Natural killer cell (primary cell): Measurements from ENCODE around the gene SNAPIN. TPM values are rescaled to one million over a fixed set of nuclear protein-coding genes. Genes with fewer than 3 reads are reported as not detected.

Source experiments
- ATAC-seq, 3 donors: fragments of 150-1000 bp in 2 of 3; fragments of 200-7000 bp in 1 of 3; cut with Tn5 transposase; 1 replicate in 1 of 3; 2 replicates in 2 of 3; pipeline ENCODE4 v1.10.0; 2021; ENCODE audit warnings: mild to moderate bottlenecking in 2 of 3, moderate library complexity in 2 of 3
- DNase-seq, 2 donors: peaks; one replicate each; pipeline versions ENCODE4 v3.0.0 to v3.0.0-alpha.2; 2013 to 2021; ENCODE audit warnings: mixed read lengths in 1 of 2
- H3K27ac ChIP-seq: one replicate; pipeline ENCODE4 v1.5.1; 2013; ENCODE audit warnings: mild to moderate bottlenecking, low read length
- H3K27me3 ChIP-seq: one replicate; pipeline ENCODE4 v1.6.1; 2013; ENCODE audit warnings: low read length; ENCODE audit not compliant: control insufficient read depth, insufficient read depth
- H3K36me3 ChIP-seq: one replicate; pipeline ENCODE4 v1.6.1; 2013; ENCODE audit warnings: low read length; ENCODE audit not compliant: control insufficient read depth, insufficient read depth
- H3K4me1 ChIP-seq: one replicate; pipeline ENCODE4 v1.6.1; 2013; ENCODE audit warnings: low read length; ENCODE audit not compliant: control insufficient read depth, insufficient read depth
- H3K4me3 ChIP-seq: one replicate; pipeline ENCODE4 v1.5.1; 2013; ENCODE audit warnings: low read length
- H3K9me3 ChIP-seq: one replicate; pipeline ENCODE4 v1.6.1; 2013; ENCODE audit warnings: low read length; ENCODE audit not compliant: control insufficient read depth, insufficient read depth
- H3K27ac Mint-ChIP-seq, 2 donors: one replicate each; pipeline ENCODE4 v1.8.0; 2022; ENCODE audit warnings: mild to moderate bottlenecking in 2 of 2, mixed read lengths in 2 of 2, moderate library complexity in 1 of 2
- H3K27me3 Mint-ChIP-seq, 2 donors: one replicate each; pipeline ENCODE4 v1.8.0; 2022; ENCODE audit warnings: low read depth in 2 of 2, mixed read lengths in 2 of 2
- H3K36me3 Mint-ChIP-seq: one replicate; pipeline ENCODE4 v1.8.0; 2022; ENCODE audit warnings: mixed read lengths
- H3K4me1 Mint-ChIP-seq, 2 donors: one replicate each; pipeline ENCODE4 v1.8.0; 2022; ENCODE audit warnings: mixed read lengths in 2 of 2
- H3K4me3 Mint-ChIP-seq: one replicate; pipeline ENCODE4 v1.8.0; 2022; ENCODE audit warnings: mild to moderate bottlenecking, moderate library complexity, mixed read lengths
- H3K9me3 Mint-ChIP-seq, 2 donors: one replicate each; pipeline ENCODE4 v1.8.0; 2022; ENCODE audit warnings: mixed read lengths in 2 of 2
- WGBS: methylation state at CpG from one replicate; pipeline ENCODE4 v1.1.7; 2013; ENCODE audit warnings: missing lambda C conversion rate; ENCODE audit not compliant: insufficient coverage; 5-methylcytosine and 5-hydroxymethylcytosine counted together
- intact Hi-C: fragments of 100-400 bp; cut with micrococcal nuclease; formaldehyde crosslinking; loops from one replicate; pipeline ENCODE4 v1.14.2; 2022
- total RNA-seq, 4 donors: library from RNA; stranded (reverse); fragments of 120-200 nt in 1 of 4; gene quantifications; one replicate each; pipeline versions ENCODE4 v1.2.3 to v1.2.4, GENCODE V29; 2013 to 2022
- TF ChIP-seq, protein P1 (sequence below): fragments of 200-600 bp; IDR thresholded peaks from one replicate; pipeline ENCODE4 v1.8.0; 2022; ENCODE audit warnings: antibody characterized with exemption

Gene SNAPIN
- total RNA-seq, 3 donors from 2014 or later (not counting 1 experiment from before 2014, with no cell fraction given) = 21.0 to 25.5 (median 23.5) TPM

DNA sequence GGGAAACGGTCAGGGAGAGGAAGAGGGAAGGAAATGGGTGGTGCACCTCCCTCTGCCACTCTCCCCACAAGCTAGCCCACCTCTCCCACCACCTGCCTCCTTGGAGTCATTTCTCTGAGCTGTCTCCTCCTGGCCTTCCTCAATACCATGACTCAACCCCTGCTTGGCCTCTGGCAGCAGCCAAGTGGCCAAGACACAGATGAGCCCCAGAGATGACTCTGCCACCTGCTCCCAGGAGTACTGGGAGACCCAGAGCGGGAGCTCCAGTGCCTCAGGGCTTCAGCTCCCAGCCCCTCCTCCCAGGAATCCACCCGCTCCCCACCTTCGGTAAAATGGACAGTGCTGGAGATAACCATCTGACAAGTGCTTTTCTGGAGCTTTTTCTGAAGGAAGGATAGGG lies 48.2 kb upstream of the SNAPIN start:
- peaks cover 3% of the 10 kb centered on the region for H3K4me1 ChIP-seq
- H3K27me3 ChIP-seq = no peaks in the 10 kb centered on the region
- H3K27ac Mint-ChIP-seq = no peak overlapping the region
- intact Hi-C loops = no loop called here
- H3K36me3 ChIP-seq = no peaks in the 10 kb centered on the region
- H3K27me3 Mint-ChIP-seq = peaks cover 0 to under 1% of the 10 kb centered on the region in 2 donors
- no peaks in the 10 kb centered on the region for H3K9me3 Mint-ChIP-seq
- H3K9me3 ChIP-seq = no peaks in the 10 kb centered on the region
- 91% methylated on average over 3 of the region's 4 CpGs for whole genome bisulfite sequencing
- H3K4me3 ChIP-seq = no peak overlapping the region
- no peak for ATAC-seq
- DNase-seq = no peak
- H3K4me1 Mint-ChIP-seq = no peaks in the 10 kb centered on the region
- no peak overlapping the region for H3K4me3 Mint-ChIP-seq
- no peaks in the 10 kb centered on the region for H3K36me3 Mint-ChIP-seq
- TF ChIP-seq, protein P1, sequence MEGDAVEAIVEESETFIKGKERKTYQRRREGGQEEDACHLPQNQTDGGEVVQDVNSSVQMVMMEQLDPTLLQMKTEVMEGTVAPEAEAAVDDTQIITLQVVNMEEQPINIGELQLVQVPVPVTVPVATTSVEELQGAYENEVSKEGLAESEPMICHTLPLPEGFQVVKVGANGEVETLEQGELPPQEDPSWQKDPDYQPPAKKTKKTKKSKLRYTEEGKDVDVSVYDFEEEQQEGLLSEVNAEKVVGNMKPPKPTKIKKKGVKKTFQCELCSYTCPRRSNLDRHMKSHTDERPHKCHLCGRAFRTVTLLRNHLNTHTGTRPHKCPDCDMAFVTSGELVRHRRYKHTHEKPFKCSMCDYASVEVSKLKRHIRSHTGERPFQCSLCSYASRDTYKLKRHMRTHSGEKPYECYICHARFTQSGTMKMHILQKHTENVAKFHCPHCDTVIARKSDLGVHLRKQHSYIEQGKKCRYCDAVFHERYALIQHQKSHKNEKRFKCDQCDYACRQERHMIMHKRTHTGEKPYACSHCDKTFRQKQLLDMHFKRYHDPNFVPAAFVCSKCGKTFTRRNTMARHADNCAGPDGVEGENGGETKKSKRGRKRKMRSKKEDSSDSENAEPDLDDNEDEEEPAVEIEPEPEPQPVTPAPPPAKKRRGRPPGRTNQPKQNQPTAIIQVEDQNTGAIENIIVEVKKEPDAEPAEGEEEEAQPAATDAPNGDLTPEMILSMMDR = no peak
- H3K27ac ChIP-seq = no peak overlapping the region

DNA sequence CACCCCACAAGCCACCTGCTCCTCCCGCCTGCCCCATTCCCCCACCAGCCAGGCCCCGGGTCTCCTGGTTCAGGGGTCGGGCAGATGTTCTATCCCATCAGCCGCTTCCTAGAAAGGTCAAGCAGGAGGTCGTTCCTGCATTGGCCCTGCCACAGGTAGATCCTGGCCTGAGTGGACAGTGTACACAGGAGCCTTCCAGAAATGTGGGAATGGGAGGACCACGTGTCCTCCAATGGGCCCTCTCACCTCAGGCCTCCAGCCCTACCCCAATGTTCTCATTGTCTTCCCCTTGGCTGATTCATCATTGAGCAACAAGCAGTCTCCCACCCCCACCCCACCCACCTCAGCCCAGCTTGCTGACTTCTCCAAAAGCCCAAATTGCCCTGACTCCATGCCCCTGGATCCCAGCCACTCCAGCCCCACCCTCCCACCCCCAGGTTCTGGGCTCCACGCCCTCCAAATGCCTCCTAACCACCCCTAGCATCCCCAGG lies 47.6 kb upstream of the SNAPIN start:
- H3K4me3 ChIP-seq = no peak overlapping the region
- no peaks in the 10 kb centered on the region for H3K36me3 ChIP-seq
- no peak overlapping the region for H3K27ac ChIP-seq
- DNase-seq (no peak), ATAC-seq (no peak)
- peaks cover 3% of the 10 kb centered on the region for H3K4me1 ChIP-seq
- TF ChIP-seq, protein P1 = no peak
- intact Hi-C loops = no loop called here
- H3K9me3 Mint-ChIP-seq = no peaks in the 10 kb centered on the region
- H3K36me3 Mint-ChIP-seq = no peaks in the 10 kb centered on the region
- no peak overlapping the region for H3K27ac Mint-ChIP-seq
- H3K27me3 ChIP-seq = no peaks in the 10 kb centered on the region
- H3K4me1 Mint-ChIP-seq = no peaks in the 10 kb centered on the region
- no peaks in the 10 kb centered on the region for H3K9me3 ChIP-seq
- no peaks in the 10 kb centered on the region for H3K27me3 Mint-ChIP-seq
- no peak overlapping the region for H3K4me3 Mint-ChIP-seq
- WGBS = 87% methylated on average over 7 of the region's 7 CpGs

DNA sequence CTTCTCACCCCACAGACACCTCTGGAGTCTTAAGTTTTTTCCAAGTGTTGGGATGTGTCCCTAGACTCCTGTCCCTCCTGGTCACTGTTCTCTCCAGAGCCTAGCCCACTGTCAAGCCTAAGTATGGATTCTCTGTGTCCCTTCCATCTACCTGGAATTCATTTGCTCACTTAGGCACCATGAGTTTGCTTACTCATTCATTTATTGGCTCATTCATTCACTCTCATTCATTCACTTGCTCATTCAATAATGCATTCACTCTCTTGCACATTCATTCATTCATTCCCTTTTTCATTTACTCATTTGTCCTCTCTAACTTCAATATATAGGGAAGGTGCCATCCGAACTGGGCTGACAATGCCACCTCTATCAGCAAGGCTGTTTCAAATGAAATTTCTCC lies 47.1 kb upstream of the SNAPIN start:
- intact Hi-C loops = no loop called here
- Mint-ChIP-seq H3K9me3 (no peaks in the 10 kb centered on the region), H3K27ac (no peak overlapping the region), H3K4me1 (no peaks in the 10 kb centered on the region), H3K4me3 (no peak overlapping the region), H3K36me3 (no peaks in the 10 kb centered on the region), H3K27me3 (no peaks in the 10 kb centered on the region)
- Histone ChIP-seq H3K4me1 (peaks cover 3% of the 10 kb centered on the region), H3K4me3 (no peak overlapping the region), H3K27me3 (no peaks in the 10 kb centered on the region), H3K27ac (no peak overlapping the region), H3K9me3 (no peaks in the 10 kb centered on the region), H3K36me3 (no peaks in the 10 kb centered on the region)
- TF ChIP-seq, protein P1 = no peak
- WGBS = 94% methylated on average over 1 of the region's 1 CpG
- DNase-seq (no peak), ATAC-seq (no peak)

DNA sequence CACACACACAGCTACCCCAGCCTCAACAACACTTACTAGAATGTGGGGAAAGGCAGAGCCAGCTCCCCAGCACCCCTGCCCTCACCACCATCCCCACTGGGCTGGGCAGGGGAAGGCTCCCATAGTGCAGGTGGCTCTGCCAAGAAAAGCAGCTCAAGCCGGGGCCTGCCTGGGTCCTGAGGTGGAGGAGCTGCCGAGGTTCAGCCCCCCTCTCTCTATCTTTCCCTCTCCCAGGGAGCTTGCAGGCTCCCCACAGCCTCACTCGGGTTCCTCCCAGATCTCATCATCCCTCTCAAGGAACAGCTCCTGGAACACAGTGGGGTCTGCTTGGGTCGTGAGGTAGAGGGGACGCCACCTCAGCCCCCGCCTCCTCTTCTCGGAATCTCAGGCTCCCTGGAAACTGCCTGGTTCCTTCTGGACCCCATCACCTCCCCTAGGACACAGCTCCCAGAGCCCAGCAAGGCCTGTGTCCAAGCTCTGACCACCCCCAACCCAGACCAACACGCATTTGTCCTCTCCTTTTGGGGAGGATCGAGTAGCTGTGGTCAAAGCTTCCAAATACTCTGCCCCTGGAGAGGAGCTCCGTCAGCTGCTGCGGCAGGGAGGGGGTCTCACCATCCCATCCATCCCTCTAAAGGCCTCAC lies 46.3 kb upstream of the SNAPIN start:
- Mint-ChIP-seq H3K27me3 (no peaks in the 10 kb centered on the region), H3K27ac (no peak overlapping the region), H3K4me1 (no peaks in the 10 kb centered on the region), H3K36me3 (no peaks in the 10 kb centered on the region), H3K4me3 (no peak overlapping the region), H3K9me3 (no peaks in the 10 kb centered on the region)
- intact Hi-C loops = no loop called here
- no peaks in the 10 kb centered on the region for H3K36me3 ChIP-seq
- no peaks in the 10 kb centered on the region for H3K27me3 ChIP-seq
- DNase-seq (no peak), ATAC-seq (no peak)
- peaks cover 3% of the 10 kb centered on the region for H3K4me1 ChIP-seq
- H3K27ac ChIP-seq = no peak overlapping the region
- TF ChIP-seq, protein P1 = no peak
- H3K9me3 ChIP-seq = no peaks in the 10 kb centered on the region
- H3K4me3 ChIP-seq = no peak overlapping the region
- WGBS = 90% methylated on average over 10 of the region's 11 CpGs
